Tongue (tissue), 1 donor: ENCODE data around the gene OR52N5. TPM values are rescaled to one million over a fixed set of nuclear protein-coding genes. Genes with fewer than 3 reads are reported as not detected.

Experiments
- total RNA-seq: library from RNA; depleted of rRNA; stranded (reverse); fragments of >200 nt; gene quantifications from one replicate; pipeline ENCODE4 v1.2.3, GENCODE V29; 2014

The OR52N5 gene
- total RNA-seq, 1 donor from 2014 or later: not detected

Other genes starting within 250 kb of the OR52N5 start
- gene OR52H1, start 234.8 kb downstream of the OR52N5 start, total RNA-seq: not detected
- gene OR52B6, start 202.5 kb downstream of the OR52N5 start, total RNA-seq: not detected
- gene TRIM6, start 186.7 kb downstream of the OR52N5 start, total RNA-seq: 6.5 TPM
- 8.1 TPM for gene TRIM34, start 158.4 kb downstream of the OR52N5 start, total RNA-seq
- gene TRIM5, start 98.3 kb downstream of the OR52N5 start, total RNA-seq: 16.3 TPM
- gene TRIM22, start 93.6 kb downstream of the OR52N5 start, total RNA-seq: 13.4 TPM
- 0.10 TPM for gene OR56B1, start 46.9 kb downstream of the OR52N5 start, total RNA-seq
- not detected for gene OR52N4, start 29.1 kb downstream of the OR52N5 start, total RNA-seq
- gene OR52N1, start 7.9 kb upstream of the OR52N5 start, total RNA-seq: not detected
- gene OR52N2, start 25.6 kb upstream of the OR52N5 start, total RNA-seq: not detected
- gene OR52E6, start 58.5 kb upstream of the OR52N5 start, total RNA-seq: not detected
- not detected for gene OR52E8, start 74.3 kb upstream of the OR52N5 start, total RNA-seq
- not detected for gene OR52E4, start 97.3 kb upstream of the OR52N5 start, total RNA-seq
- not detected for gene OR52E5, start 109.9 kb upstream of the OR52N5 start, total RNA-seq
- not detected for gene OR56A3, start 158.9 kb upstream of the OR52N5 start, total RNA-seq
- gene OR56A5, start 185.1 kb upstream of the OR52N5 start, total RNA-seq: not detected
- not detected for gene OR52L1, start 203.6 kb upstream of the OR52N5 start, total RNA-seq
- not detected for gene OR56A4, start 223.6 kb upstream of the OR52N5 start, total RNA-seq
- under 0.01 TPM for gene OR56A1, start 247.4 kb upstream of the OR52N5 start, total RNA-seq